HG03558 (cell line): Measurements from ENCODE around the gene PRKN.

Experiments used
- ATAC-seq: cut with Tn5 transposase; IDR thresholded peaks from one replicate; pipeline ENCODE4 v1.9.1; 2021; ENCODE audit warnings: moderate number of reproducible peaks; ENCODE audit not compliant: unreplicated experiment; ENCODE audit errors: extremely low read depth

Gene PRKN

DNA sequence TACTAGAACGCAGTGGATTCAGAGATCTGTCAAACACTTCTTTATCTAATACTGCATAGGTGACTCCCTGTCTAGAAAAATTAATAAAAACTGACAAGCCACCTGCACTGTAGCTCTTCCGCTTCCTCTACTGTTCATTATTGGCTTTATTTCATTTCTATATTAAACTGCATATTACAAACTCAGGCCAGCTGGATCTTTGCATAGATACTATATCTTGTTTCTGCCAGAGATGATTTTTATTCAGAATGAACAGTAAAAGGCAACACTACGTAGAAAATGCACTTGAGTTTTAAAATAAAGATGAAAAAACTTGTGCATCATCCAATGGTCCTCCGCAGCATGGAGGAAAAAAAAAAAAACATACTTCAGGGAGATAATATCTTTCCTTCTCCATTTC lies 508.3 kb downstream of the PRKN start:
- ATAC-seq, result no peak

DNA sequence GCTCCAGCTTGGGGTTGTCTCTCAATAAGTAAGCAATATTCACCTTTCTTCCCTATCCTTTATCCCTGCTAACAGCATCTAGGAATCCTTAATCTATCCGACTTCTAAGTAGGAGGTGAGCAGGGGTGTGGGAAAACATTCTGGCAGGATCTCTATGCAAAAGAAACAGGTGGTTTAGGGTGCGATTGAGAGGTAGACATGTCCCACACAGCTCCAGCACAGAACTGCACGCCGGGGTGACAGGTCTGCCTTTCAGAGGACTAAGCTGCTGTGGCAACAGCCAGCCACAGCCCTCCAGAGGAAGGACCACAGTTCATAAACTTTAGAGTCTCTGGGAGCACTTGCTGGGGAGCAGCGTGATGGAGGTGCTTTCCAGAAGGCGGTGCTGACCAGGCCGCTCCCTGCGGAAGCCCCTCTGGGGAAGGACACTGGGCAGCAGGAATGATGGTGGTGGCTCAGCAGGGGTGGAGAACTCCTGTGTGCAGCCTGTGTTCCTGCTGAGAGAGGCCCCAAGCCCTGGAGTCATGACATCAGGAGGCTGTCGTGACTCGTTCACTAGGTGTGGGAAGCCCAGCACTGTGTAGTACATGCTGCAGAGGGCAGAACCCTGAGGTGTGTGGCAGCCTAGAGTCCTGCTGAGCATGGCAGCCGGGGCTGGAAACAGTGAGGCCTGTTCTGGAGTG lies 509.6 kb downstream of the PRKN start:
- ATAC-seq, result no peak

DNA sequence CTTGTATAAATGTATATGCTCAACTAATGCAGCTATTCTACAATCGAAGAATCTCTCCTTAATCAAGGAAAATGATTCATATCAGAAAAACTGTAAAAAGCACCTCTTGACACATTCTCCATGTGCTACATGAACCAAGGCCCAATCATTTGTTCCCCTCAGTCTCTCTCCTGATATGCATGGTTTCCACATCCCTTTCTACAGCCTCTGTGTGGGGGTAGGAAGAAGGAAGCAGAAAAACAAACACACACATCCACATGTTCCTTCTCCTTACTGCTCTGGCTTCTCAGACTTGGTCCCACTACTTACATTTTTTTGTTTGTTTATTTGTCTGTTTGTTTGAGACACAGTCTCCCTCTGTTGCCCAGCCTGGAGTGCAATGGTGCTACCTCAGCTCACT lies 510.5 kb downstream of the PRKN start:
- ATAC-seq, result no peak

DNA sequence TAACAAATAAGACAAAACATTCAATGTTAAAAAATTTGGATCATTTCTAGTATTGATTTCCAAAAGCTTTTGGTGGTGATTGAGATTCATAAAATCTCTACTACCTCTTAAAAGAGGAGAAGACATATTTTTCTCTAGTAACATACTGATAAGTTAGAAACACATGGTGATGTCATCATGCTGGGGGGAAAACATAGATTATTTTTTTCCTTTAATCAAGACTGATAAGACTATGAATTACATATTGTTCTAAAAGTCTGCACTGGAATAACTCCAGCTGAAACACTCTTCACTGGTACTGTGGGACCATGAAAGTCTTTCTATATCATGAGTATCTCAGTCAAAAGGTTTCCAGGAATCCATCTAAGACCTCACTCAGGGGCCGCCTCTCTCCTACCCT lies 515.8 kb downstream of the PRKN start:
- ATAC-seq, result no peak

DNA sequence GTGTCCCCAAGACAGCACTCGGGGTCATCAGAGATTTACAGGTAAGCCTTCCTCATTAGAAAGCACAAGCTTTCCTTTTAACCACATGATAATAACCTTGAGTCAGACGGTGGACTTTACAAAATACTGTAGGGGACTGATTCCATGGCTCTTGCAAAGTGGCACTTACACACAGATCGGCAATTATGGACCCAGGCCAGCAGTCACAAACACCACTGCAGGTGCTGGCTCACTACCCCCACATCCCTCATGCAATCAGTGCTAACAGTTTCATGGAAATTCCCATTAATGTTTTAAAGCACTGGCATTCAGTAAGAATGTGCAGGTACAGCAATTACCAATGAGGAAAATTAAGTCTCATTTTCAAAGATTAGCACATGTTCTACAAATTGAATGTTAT lies 516.5 kb downstream of the PRKN start:
- no peak for ATAC-seq

DNA sequence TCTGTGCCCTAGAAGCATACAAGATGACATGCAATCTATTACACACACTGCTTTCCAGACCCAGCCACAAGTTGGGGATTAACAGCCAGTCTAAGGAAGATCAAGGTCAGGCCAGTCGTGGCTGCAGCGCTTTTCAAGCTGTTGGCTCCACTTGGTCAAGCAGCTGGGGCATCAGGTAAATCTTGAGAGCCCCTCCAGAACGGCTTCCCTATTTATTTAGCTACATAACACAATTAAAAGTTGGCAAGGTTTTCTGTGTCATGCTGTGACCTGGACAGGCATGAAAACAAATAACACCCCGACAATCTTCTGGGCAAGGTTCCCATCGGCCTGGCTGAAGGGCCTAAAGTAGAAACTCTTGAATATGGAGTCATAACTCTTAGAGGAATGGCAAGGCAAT lies 524.3 kb downstream of the PRKN start:
- no peak for ATAC-seq

DNA sequence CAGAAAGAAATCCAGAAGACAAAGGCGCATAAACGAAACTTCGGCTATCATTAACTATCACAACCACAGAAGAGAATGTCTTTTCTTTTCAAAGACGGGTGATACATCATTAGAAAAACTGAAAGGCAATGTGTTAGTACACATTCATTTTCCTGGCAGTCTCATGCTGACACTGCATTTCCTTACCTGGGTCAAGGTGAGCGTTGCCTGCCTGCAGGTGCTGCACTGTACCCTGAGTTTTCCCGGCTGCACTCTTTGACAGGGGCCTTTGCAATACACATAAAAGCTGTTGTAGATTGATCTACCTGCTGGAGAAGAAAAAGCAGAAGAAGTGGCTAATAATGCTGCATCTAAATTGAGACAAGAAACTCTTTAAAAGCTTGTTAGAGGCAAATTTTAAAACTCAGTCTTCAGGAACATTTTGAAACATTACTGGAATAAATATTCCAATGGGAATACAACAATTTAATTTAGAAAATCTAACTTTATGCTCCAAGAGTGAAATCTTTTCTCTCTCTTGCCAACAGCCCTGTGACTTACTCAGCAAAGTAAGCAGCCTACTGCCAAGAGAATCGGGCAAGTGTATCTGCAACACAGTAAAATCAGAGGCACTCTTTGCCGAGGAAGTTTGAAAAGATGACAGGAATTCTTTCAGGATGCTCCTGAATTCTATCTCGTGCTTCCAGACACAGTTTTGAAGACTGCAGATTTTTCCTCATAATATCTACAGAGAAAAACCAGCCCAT lies 526.4 kb downstream of the PRKN start:
- ATAC-seq, result no peak

DNA sequence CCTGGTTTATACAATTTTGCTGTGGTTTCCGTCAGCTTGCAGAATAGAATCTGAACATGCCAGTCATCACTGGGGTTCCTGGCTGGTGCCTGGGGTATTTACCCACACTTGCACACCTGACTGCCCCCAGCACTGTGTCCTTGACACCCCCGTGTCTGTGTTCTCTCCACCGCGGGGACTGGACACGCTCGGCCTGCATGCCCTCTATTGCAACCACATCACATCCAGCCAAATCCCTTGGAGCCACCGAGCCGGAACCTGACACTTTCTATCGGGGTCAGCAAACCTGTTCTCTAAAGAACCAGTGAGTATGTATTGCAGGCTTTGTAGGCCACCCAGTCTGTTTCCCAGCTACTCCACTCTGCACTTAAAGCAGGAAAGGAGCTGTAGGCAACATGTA lies 527.5 kb downstream of the PRKN start:
- no peak for ATAC-seq

DNA sequence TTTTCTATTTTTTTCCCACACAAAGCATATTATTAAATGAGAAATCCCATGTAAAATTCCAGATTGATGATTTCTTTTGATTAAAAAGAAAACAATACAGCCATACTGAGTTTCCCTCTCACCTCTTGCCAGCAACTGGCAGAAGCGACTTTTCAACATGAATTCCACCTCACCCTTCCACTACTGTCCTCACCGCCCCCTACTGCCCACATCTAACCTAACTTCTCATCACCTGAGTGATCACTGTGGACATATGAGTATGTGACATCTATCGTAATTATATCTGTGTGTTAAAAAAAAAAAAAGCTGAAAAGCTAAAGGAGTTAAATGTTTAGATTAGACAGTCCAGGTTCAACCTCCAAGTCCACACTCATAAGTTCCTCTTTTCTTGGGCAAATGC lies 528.6 kb downstream of the PRKN start:
- no peak for ATAC-seq

DNA sequence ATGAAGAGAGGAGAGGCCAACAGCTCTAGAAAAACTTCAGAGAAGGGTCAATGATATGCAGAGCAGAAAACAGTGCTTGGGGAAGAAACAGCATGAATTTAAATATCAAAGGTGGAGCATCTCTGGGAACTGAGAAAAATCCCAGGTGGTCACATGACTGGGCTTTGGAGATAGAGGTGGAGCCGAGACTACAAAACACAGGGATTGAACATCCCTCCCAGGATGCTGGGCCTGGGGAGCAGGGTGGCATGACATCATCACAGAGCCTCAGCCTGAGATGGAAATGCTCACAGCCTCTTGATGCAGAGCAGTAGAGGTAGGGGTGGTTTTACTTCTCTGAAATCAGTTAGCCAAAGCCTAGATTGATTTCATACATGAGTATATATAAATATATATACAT lies 529.5 kb downstream of the PRKN start:
- ATAC-seq, result no peak

DNA sequence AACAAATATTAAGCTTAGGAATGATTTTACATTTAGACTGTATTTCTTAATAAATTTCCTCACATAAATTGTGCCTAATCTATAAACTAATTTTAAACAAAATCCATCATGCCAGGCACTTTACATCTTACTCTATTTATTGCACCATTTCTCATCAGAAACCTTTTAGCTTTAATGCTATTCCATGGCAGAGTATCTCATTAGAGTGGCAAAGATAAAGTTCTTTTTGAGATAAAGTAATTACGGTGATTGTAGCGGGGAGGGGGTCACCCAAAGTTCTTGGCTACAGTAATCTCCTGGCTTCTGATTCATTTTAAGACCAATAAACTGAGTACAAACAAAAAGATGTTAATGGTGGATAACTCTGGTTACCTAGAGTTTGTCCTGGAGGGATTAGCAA lies 532.1 kb downstream of the PRKN start:
- no peak for ATAC-seq

DNA sequence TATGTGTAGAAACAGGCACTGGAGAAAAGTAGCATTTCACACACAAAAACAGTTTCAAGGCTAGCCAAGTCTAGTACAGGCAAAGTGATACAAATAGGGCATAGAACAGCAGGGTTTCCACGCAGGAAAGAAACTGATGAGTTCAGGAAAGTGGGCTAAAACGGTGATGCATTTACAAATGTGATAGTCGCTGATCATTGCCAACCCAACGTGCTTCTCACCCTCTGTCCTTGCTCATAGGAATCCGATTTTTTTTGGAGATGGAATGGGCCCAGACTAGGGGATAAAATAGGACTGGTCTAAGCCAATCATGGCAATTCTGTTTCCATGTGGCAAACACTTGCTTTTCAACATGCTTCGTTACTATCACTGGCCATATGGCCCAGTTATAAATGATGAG lies 536.6 kb downstream of the PRKN start:
- no peak for ATAC-seq

DNA sequence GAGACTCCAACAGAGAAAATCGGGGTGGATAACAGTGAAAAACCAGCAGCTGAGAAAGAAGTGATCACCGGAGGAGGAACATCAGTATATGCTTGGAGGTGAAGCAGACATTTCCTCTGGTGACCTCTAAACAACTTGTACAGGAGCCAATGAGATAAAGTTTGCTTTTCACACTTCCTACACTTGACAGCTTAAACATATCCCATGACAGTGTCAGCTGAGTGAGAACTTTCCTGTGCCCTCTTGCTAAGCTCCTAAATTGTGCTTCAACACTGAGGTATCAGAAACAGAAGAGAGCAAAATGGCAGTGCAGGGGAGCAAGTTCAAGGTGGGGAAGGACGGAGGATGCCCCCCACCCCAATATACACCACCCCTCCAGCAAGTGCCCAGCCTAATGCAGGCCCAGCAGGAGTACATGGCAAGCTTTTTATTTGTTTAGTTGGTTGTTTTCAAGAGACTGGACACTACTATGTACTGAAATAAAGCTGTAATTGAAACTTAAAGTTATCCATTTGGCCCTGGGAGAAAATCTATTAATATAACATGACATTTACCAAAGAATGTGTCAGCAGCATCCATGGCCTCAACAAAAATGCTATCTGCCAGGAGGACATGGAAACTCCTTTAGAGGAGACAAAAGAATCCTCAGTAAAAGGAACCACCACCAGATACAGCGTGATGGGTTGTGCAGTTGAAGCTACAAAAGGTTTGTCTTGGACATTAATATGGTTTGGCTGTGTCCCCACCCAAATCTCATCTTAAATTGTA lies 540.2 kb downstream of the PRKN start:
- no peak for ATAC-seq

DNA sequence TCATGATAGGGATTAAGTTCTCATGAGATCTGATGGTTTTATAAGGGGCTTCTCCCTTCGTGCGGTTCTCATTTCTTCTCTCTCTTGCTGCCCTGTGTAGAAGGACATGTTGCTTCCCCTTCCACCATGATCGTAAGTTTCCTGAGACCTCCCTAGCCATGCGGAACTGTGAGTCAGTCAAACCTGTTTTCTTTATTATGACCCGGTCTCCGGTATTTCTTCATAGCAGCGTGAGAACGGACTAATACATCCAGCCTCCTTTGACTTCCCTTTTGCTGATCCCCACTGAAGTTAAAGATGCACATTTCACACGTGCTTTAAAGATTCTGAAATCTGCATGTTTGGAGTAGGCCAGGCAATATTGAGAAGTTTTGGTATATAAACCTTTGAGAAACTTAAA lies 543.1 kb downstream of the PRKN start:
- ATAC-seq, result no peak

DNA sequence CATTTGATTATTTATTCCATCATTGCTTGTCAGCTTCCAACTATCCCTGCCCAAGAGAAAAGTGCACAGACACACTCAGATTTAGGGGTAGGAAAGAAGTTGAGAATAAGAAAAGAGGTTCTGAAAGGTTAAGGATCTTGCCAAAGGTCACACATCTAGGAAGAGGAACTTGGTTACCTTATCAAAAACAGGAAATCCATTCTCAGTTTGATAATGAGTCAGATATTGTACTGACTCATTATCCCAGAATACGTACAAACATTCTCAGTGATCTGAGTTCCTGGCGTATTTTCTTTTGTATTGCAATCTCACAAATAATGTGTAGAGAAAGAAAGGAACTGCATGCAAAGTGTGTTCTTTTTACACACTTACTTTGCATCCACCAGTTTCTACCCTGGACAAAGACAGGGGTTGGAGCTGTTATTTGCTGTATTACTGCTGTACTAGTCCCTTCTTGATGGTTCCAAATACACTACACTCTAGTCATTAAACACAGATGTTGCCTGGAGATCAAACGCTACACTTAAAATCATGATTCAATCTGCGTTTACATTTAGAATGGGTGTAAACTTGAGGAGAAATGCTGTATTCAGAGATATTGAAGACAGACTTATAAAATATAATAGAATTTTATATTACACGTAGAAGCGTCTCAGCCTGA lies 545.7 kb downstream of the PRKN start:
- ATAC-seq, result no peak

DNA sequence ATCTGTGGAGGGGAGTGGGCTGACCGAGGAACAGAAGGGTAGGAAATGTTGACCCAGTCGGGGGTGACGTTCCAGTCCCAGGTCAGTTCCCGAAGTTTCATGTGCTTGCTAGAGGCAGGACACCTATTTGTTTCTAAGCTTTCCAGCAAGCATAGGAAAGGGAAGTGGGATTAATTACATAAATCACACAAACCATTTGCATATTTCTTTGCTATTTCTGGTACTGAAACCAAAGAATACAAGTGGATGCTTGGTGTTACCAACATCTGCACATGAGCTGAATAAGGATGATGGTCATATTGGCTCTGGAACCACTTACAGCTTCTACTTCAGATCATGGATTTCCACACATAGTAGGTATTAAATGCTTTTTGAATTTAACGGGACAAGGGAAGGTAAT lies 546.5 kb downstream of the PRKN start:
- no peak for ATAC-seq

DNA sequence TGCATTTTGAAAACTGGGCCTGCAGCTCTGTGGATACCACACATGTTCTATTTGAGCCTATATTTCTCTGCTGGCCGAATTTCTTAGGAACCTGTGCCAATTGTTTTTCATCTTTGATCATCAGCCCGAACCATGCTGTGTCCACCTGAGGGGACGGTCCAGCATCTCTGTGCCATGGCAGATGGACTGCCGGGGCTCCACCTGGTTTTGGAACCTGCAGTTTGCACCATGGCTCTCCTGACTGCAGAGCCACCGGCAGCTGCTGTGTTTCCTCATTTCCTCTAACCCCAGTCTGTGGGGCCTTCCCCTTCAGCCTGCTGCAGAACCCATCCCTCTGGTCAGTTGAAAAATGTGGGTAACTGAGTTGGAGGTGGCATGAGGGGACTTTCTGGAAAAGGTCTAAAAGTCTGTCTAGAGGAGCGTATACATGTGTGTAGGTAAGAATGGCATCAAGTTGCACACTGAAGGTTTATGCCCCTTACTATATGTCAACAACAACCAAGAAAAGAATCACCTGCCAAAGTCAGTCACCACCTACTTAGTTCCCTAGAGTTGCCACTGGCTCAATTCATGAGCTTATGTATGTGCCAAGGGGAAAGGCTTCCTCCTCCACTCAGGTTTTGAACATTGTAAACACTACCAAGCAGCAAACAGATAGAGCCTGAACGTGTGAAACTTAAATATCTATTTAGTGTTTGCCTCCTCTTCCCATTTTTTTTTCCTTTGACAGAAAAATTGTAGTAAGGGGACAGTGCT lies 548.2 kb downstream of the PRKN start:
- ATAC-seq, result no peak

DNA sequence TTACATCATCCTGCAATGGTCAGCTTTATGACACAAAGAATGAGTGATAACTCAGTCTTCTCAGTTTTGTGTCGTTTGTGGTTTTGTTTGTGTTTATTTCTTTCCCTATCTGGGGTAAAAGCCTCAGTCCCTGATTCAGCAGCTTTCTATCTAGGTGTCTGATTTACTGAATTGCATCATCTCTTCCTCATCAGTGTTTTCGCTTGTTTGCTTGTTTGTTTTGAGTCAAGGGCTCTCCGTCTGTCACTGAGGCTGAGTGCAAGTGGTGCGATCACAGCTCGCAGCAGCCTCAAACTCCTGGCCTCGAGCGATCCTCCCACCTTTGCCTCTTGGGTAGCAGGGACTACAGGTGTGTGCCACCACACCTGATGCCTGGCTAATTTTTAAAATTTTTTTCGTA lies 548.9 kb downstream of the PRKN start:
- no peak for ATAC-seq

DNA sequence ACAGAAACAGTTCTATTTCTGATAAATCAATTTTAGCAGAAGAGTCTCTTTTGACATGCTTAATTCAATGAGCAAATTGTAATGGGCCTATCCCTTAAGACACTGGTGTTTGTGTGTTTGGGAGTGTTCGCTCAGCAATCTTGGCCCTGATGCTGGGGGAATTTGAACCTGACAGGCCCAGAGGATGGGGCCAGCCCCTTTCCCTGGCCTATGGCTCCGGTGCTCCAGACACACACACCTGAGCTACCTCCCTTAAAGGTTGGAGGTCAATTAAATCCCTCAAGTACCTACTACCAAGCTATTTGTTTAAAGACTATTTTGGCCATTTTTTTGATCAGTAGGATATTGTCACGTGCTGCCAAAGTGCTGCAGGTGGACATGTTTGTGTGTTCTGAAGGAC lies 549.3 kb downstream of the PRKN start:
- ATAC-seq, result no peak

DNA sequence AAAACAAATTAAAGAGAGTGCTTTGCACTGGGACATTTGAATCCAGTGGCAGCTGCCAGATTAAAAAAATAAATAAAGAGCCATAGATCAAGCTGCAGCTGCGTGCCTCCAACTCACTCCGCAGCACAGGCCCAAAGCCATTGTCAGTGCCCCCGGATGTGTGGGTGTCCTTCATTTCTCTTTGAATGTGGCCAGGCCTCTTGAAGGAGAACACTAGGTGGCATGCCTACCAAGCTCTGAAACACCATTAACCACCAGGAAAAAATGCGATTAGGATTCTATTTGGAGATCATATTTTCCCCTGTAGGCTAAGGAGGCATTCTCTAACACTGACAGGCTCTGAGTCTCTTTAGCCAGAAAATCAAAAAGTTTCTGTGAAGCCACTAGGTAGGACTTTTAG lies 549.8 kb downstream of the PRKN start:
- no peak for ATAC-seq
